ACHN (cell line): ENCODE measurements around the gene RPLP1.
A peak's percentile ranks its signal among the peaks of the same experiment; 100 is the strongest.

Experiments used
- DNase-seq: peaks from one replicate; pipeline ENCODE4 v3.0.0-alpha.2; 2015
- in situ Hi-C: cut with HindIII; loops from 2 replicates; pipeline ENCODE4 v1.10.0; 2017; ENCODE audit warnings: low sequenced_read_pairs, low pct_ligation_motif_present, low pct_unique_long_range_greater_than_20kb

RPLP1 gene

GRCh38 chr15:69452692-69453521, at the start of gene RPLP1:
TSS of gene RPLP1 (plus strand) at chr15:69452818. CDS start at chr15:69452949, 131 bp downstream.
- in situ Hi-C loops, result no loop called here
- DNase-seq, result peak; percentile 94

- DNase-seq, result no peak
- in situ Hi-C loops, result no loop called here
Observed at GRCh38 chr15:69403594-69403993, 49.0 kb upstream of the RPLP1 start.

- in situ Hi-C loops, result no loop called here
- DNase-seq, result no peak
Observed at GRCh38 chr15:69405110-69405509, 47.5 kb upstream of the RPLP1 start.

- in situ Hi-C loops, result no loop called here
- DNase-seq, result no peak
Observed at GRCh38 chr15:69407719-69408400, 44.8 kb upstream of the RPLP1 start.

- in situ Hi-C loops, result no loop called here
- DNase-seq, result no peak
Observed at GRCh38 chr15:69408841-69409240, 43.8 kb upstream of the RPLP1 start.

GRCh38 chr15:69410248-69410874, 42.3 kb upstream of the RPLP1 start:
- in situ Hi-C loops, result no loop called here
- DNase-seq, result peak; percentile 77

GRCh38 chr15:69412274-69412673, 40.3 kb upstream of the RPLP1 start:
- in situ Hi-C loops, result no loop called here
- DNase-seq, result no peak

GRCh38 chr15:69412701-69413100, 39.9 kb upstream of the RPLP1 start:
- in situ Hi-C loops, result no loop called here
- no peak for DNase-seq

- DNase-seq, result peak; percentile 90
- in situ Hi-C loops, result no loop called here
Observed at GRCh38 chr15:69413822-69414700, 38.6 kb upstream of the RPLP1 start, which contains the start of gene KIF23. TSS of gene KIF23 (plus strand) at chr15:69414349. CDS start at chr15:69414466, 117 bp downstream.

- in situ Hi-C loops, result no loop called here
- peak; percentile 89 for DNase-seq
Observed at GRCh38 chr15:69414701-69415167, 37.9 kb upstream of the RPLP1 start.

- no peak for DNase-seq
- in situ Hi-C loops, result no loop called here
Observed at GRCh38 chr15:69415381-69415780, 37.2 kb upstream of the RPLP1 start.

GRCh38 chr15:69417581-69417980, 35.0 kb upstream of the RPLP1 start:
- no peak for DNase-seq

GRCh38 chr15:69421498-69421897, 31.1 kb upstream of the RPLP1 start:
- DNase-seq, result no peak
- in situ Hi-C loops, result no loop called here

More at GRCh38 chr15:69417581-69417980, 35.0 kb upstream of the RPLP1 start:
- in situ Hi-C loops, result no loop called here

GRCh38 chr15:69422336-69422895, 30.2 kb upstream of the RPLP1 start:
- no peak for DNase-seq
- in situ Hi-C loops, result no loop called here

- in situ Hi-C loops, result no loop called here
- DNase-seq, result no peak
Observed at GRCh38 chr15:69424001-69424400, 28.6 kb upstream of the RPLP1 start.

GRCh38 chr15:69424748-69425413, 27.7 kb upstream of the RPLP1 start:
- in situ Hi-C loops, result no loop called here

GRCh38 chr15:69433831-69434230, 18.8 kb upstream of the RPLP1 start:
- in situ Hi-C loops, result no loop called here
- no peak for DNase-seq

More at GRCh38 chr15:69424748-69425413, 27.7 kb upstream of the RPLP1 start:
- DNase-seq, result no peak
